Measurements from ENCODE around the gene THTPA. TPM values are rescaled to one million over a fixed set of nuclear protein-coding genes. Genes with fewer than 3 reads are reported as not detected.
A peak's percentile ranks its signal among the peaks of the same experiment; 100 is the strongest.

The THTPA gene
- total and polyA plus RNA-seq, 9 of the 15 experiments (the other 6 are each of a cell fraction or from before 2014, with no cell fraction given): 2.4 to 8.7 (median 5.2) TPM

GRCh38 chr14:23566112-23566777 is 10.2 kb downstream of the THTPA start:
- BruUV-seq (replicated peaks): no TSS peak
- no peaks in the 10 kb centered on the region for H3K9me1 ChIP-seq (ENCODE audit: control insufficient read depth, insufficient read depth, low read length)
- H3K4me1 ChIP-seq (replicated peaks in 1 of 2; ENCODE audit: control insufficient read depth in 2 of 2, insufficient read depth in 2 of 2, low read length in 2 of 2): peaks cover 12 to 36% of the 10 kb centered on the region in 2 experiments; a peak in 4 of 5 replicates
- TF ChIP-seq POLR2G (IDR thresholded peaks at IDR 0.05; ENCODE audit: low read depth, low read length): peak; percentile 11; the same call in 1 of the 2 replicates
- TF ChIP-seq CHD1 (IDR thresholded peaks at IDR 0.05; ENCODE audit: low read length): no peak
- peak overlapping the region; percentile 88 for H3K4me2 ChIP-seq (ENCODE audit: insufficient read depth, low read length)
- ChIA-PET CTCF (ENCODE audit: low intra/inter-chr PET ratio) (no interaction called here), POLR2A (no interaction called here)
- no peak for FAIRE-seq
- 87% methylated on average over 8 of the region's 10 CpGs for WGBS (ENCODE audit: insufficient coverage, low coverage, missing lambda C conversion rate)
- in situ Hi-C loops (cut with MboI): loop anchor here (10.0 kb wide), 1 partner anchor 301 kb away; no protein-coding TSS in a partner anchor
- no peak overlapping the region; a peak in 1 of 4 replicates for H3K9ac ChIP-seq (ENCODE audit: insufficient read depth in 1 of 2, low read depth in 2 of 2, low read length in 2 of 2)
- no peaks in the 10 kb centered on the region; the same call in 1 of the 2 replicates for H3K9me3 ChIP-seq (replicated peaks; ENCODE audit: control insufficient read depth, insufficient read depth, low read depth, low read length)
- ATAC-seq: no peak
- no peaks in the 10 kb centered on the region for H4K20me1 ChIP-seq (replicated peaks; ENCODE audit: control insufficient read depth, insufficient read depth, low read length)
- H3K79me2 ChIP-seq (ENCODE audit: control insufficient read depth, insufficient read depth, low read length): peaks cover 10% of the 10 kb centered on the region; the same call in 2 of the 3 replicates
- intact Hi-C loops (cut with micrococcal nuclease): no loop called here
- H3K36me3 ChIP-seq (ENCODE audit: control insufficient read depth, insufficient read depth, low read length): peaks cover 42% of the 10 kb centered on the region; the same call in 2 of the 3 replicates
- H3K4me3 ChIP-seq: peak overlapping the region; percentile 71; the same call in 1 of the 2 replicates
- H2AFZ ChIP-seq (ENCODE audit: low read depth, low read length): no peak overlapping the region
- no peak overlapping the region for H3K27ac ChIP-seq (ENCODE audit: extremely low read depth, low read depth, low read length)
- no peak for DNase-seq (ENCODE audit: extremely low read depth in 1 of 4, low spot score in 3 of 4)
- H3K27me3 ChIP-seq (ENCODE audit: control insufficient read depth in 2 of 2, insufficient read depth in 2 of 2, low read length in 2 of 2): no peaks in the 10 kb centered on the region

DNA sequence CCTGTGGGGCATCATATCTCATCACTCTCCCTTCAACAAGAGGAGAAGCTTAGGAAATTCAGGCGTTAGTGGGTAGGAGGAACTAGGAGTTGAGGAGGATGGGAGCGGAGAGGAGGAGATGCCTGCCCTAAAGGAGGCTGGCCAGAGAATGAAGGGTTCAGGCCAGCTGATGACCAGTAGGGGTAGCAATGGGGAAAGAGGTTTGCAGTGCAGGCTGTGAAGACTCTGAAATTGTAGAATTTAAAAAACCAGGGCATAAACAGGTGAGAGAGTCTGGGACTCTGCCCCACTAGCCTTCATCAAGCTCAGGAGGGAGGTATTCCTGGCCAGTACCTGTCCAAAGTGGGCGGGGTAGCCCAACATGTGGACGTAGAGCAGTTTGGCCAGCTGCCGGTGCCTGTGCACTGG is 10.7 kb downstream of the THTPA start:
- 13% methylated on average over 3 of the region's 5 CpGs for WGBS (ENCODE audit: insufficient coverage, low coverage, missing lambda C conversion rate)
- Histone ChIP-seq H4K20me1 (replicated peaks; ENCODE audit: control insufficient read depth, insufficient read depth, low read length) (no peaks in the 10 kb centered on the region), H3K79me2 (ENCODE audit: control insufficient read depth, insufficient read depth, low read length) (peaks cover 10% of the 10 kb centered on the region; the same call in 2 of the 3 replicates), H3K36me3 (ENCODE audit: control insufficient read depth, insufficient read depth, low read length) (peaks cover 37% of the 10 kb centered on the region; the same call in 2 of the 3 replicates), H3K9ac (ENCODE audit: insufficient read depth in 1 of 2, low read depth in 2 of 2, low read length in 2 of 2) (peak overlapping the region; percentile 72 to 91), H3K27me3 (ENCODE audit: control insufficient read depth in 2 of 2, insufficient read depth in 2 of 2, low read length in 2 of 2) (no peaks in the 10 kb centered on the region), H3K9me3 (replicated peaks; ENCODE audit: control insufficient read depth, insufficient read depth, low read depth, low read length) (no peaks in the 10 kb centered on the region; the same call in 1 of the 2 replicates), H3K4me3 (peak overlapping the region; percentile 71), H2AFZ (ENCODE audit: low read depth, low read length) (peak overlapping the region; percentile 97), H3K9me1 (ENCODE audit: control insufficient read depth, insufficient read depth, low read length) (no peaks in the 10 kb centered on the region), H3K4me2 (ENCODE audit: insufficient read depth, low read length) (peak overlapping the region; percentile 88), H3K27ac (ENCODE audit: extremely low read depth, low read depth, low read length) (peak overlapping the region; percentile 48; the same call in 2 of the 3 replicates), H3K4me1 (replicated peaks in 1 of 2; ENCODE audit: control insufficient read depth in 2 of 2, insufficient read depth in 2 of 2, low read length in 2 of 2) (peaks cover 12 to 36% of the 10 kb centered on the region in 2 experiments; a peak in 4 of 5 replicates)
- peak; percentile 54 for ATAC-seq
- in situ Hi-C loops (cut with MboI) (loop anchor here (10.0 kb wide), 1 partner anchor 302 kb away; no protein-coding TSS in a partner anchor), intact Hi-C loops (cut with micrococcal nuclease) (no loop called here)
- POLR2A ChIA-PET: interaction anchor here (0.6 kb wide), 1 partner anchor 168 kb away, joined by 3 read pairs; no protein-coding TSS in a partner anchor
- DNase-seq (ENCODE audit: extremely low read depth in 1 of 4, low spot score in 3 of 4): peak in 2 of 4 experiments; percentile 21 to 25
- no TSS peak for BruUV-seq (replicated peaks)
- no peak for FAIRE-seq
- CTCF ChIA-PET (ENCODE audit: low intra/inter-chr PET ratio): no interaction called here
- 0 out of 2 replicates have a peak, but pooled peaks have one; percentile 22 for TF ChIP-seq NKRF (IDR thresholded peaks at IDR 0.05; ENCODE audit: borderline replicate concordance)
- TF ChIP-seq TFAP4 (CRISPR knock-in tag; IDR thresholded peaks at IDR 0.05; ENCODE audit: borderline replicate concordance): peak; percentile 44; the same call in 1 of the 2 replicates
- no peak for TF ChIP-seq SRF (CRISPR knock-in tag; IDR thresholded peaks at IDR 0.05)
- no peak for TF ChIP-seq SUPT5H (IDR thresholded peaks at IDR 0.05)
- no peak for TF ChIP-seq MITF (IDR thresholded peaks at IDR 0.05)
- no peak for TF ChIP-seq ZNF133 (CRISPR knock-in tag; IDR thresholded peaks at IDR 0.05)
- TF ChIP-seq JUNB (CRISPR knock-in tag; conservative IDR thresholded peaks at IDR 0.05): no peak
